ENCODE measurements around the gene CEL. TPM values are rescaled to one million over a fixed set of nuclear protein-coding genes. Genes with fewer than 3 reads are reported as not detected.

The CEL gene
- total RNA-seq, 2 donors from 2014 or later = 0.94 to 1.9 TPM

- TF ChIP-seq, protein P1, sequence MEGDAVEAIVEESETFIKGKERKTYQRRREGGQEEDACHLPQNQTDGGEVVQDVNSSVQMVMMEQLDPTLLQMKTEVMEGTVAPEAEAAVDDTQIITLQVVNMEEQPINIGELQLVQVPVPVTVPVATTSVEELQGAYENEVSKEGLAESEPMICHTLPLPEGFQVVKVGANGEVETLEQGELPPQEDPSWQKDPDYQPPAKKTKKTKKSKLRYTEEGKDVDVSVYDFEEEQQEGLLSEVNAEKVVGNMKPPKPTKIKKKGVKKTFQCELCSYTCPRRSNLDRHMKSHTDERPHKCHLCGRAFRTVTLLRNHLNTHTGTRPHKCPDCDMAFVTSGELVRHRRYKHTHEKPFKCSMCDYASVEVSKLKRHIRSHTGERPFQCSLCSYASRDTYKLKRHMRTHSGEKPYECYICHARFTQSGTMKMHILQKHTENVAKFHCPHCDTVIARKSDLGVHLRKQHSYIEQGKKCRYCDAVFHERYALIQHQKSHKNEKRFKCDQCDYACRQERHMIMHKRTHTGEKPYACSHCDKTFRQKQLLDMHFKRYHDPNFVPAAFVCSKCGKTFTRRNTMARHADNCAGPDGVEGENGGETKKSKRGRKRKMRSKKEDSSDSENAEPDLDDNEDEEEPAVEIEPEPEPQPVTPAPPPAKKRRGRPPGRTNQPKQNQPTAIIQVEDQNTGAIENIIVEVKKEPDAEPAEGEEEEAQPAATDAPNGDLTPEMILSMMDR (IDR thresholded peaks at IDR 0.05) = no peak
- no peak for DNase-seq (ENCODE audit: low spot score)
- H3K4me1 ChIP-seq = peaks cover 0 to 7% of the 10 kb centered on the region in 2 donors
- H3K9me3 ChIP-seq = no peaks in the 10 kb centered on the region
- no peaks in the 10 kb centered on the region for H3K27me3 ChIP-seq
- no peak overlapping the region for H3K27ac ChIP-seq
- H3K4me3 ChIP-seq = no peak overlapping the region
- H3K36me3 ChIP-seq = peaks cover 95% of the 10 kb centered on the region
Observed at GRCh38 chr9:133105461-133105770, 43.6 kb downstream of the CEL start.

DNA sequence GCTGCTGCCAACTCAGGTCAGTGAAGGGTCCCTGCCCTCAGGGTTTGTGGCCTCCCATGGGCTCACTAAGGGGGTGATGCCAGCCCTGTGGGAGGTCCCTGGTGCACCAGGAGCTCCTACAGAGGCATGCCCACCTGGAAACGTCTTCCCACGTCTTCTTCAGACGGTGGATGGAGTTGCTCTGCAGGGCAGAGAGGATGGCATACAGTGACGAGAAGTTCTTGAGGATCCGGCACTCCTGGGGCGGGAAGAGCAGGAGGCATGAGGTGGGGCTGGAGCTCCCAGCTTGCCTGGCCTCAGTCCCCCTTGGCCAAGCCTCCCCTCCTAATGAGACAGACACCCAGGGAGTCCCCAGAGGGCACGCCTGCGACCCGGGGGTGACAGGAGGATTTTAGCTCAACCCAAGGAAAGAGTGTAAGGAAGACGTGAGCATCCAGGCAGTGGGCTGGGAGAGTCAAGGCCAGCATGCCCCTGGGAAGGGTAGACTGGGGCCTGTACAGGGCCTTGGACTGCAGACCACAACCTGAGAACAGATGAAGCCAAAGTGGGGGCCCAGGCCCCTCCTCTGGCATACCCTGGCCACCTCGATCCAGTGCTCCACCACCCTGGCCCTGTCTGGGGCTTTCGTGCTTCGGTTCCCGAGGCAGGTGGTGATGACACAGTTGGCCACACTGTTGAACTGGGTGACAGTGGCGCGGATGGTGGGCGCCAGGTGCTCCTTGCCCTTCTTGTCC lies 44.9 kb downstream of the CEL start:
- Histone ChIP-seq H3K27me3 (no peaks in the 10 kb centered on the region), H3K36me3 (peaks cover 92% of the 10 kb centered on the region), H3K27ac (no peak overlapping the region), H3K4me3 (no peak overlapping the region), H3K9me3 (no peaks in the 10 kb centered on the region), H3K4me1 (peaks cover 0 to 11% of the 10 kb centered on the region in 2 donors)
- DNase-seq (ENCODE audit: low spot score) = no peak
- TF ChIP-seq, protein P1 (IDR thresholded peaks at IDR 0.05) = no peak

DNA sequence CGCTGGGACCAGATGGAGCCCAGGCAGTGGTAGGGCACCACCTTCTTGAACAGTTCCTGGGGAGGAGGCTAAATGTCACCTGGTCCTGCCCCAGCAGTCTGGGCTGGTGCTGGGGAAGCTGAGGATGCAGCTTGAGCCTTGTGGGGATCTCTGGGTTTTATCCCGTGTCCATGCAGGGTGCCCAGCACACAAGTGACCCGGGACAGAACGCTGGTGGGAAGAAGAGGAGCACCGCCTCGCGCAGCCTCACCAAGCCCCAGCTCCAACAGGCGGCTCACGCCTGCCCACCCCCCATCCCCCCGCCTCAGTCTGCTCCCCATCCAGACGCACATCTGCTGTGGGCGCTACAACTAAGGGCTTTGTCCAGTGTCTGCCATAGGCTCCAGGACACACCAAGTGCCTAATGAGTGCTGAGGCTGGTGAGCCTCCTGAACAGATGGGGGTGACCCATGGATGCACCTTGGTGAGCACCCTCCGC lies 45.5 kb downstream of the CEL start:
- TF ChIP-seq, protein P1 (IDR thresholded peaks at IDR 0.05) = no peak
- Histone ChIP-seq H3K36me3 (peaks cover 89% of the 10 kb centered on the region), H3K4me1 (peaks cover 0 to 17% of the 10 kb centered on the region in 2 donors), H3K4me3 (no peak overlapping the region), H3K27ac (no peak overlapping the region), H3K9me3 (no peaks in the 10 kb centered on the region), H3K27me3 (no peaks in the 10 kb centered on the region)
- DNase-seq (ENCODE audit: low spot score) = no peak

- Histone ChIP-seq H3K9me3 (no peaks in the 10 kb centered on the region), H3K27me3 (no peaks in the 10 kb centered on the region), H3K4me1 (peaks cover 0 to 26% of the 10 kb centered on the region in 2 donors), H3K36me3 (peaks cover 82% of the 10 kb centered on the region), H3K27ac (no peak overlapping the region), H3K4me3 (no peak overlapping the region)
- TF ChIP-seq, protein P1 (IDR thresholded peaks at IDR 0.05) = no peak
- no peak for DNase-seq (ENCODE audit: low spot score)
Observed at GRCh38 chr9:133107961-133108793, 46.4 kb downstream of the CEL start.

GRCh38 chr9:133108794-133109641 lies 47.2 kb downstream of the CEL start:
- H3K4me3 ChIP-seq = no peak overlapping the region
- no peak for DNase-seq (ENCODE audit: low spot score)

More at GRCh38 chr9:133108794-133109641, 47.2 kb downstream of the CEL start:
- no peaks in the 10 kb centered on the region for H3K27me3 ChIP-seq
- H3K9me3 ChIP-seq = no peaks in the 10 kb centered on the region
- H3K27ac ChIP-seq = no peak overlapping the region
- peaks cover 74% of the 10 kb centered on the region for H3K36me3 ChIP-seq
- TF ChIP-seq, protein P1 (IDR thresholded peaks at IDR 0.05) = no peak
- peaks cover 0 to 27% of the 10 kb centered on the region in 2 donors for H3K4me1 ChIP-seq
